ENCODE data around the gene ZNF611.
A peak's percentile ranks its signal among the peaks of the same experiment; 100 is the strongest.
"Not testable (repeated sequence)": the region's sequence is repeated elsewhere in the genome, so short reads cannot be mapped to it uniquely, and the experiment has no call there.

The ZNF611 gene

GRCh38 chr19:52716522-52716921, 18.3 kb downstream of the ZNF611 start:
- no peak for DNase-seq (ENCODE audit: low read depth)

- not testable (repeated sequence) for DNase-seq (ENCODE audit: low read depth)
Measured at GRCh38 chr19:52715902-52716301, 18.9 kb downstream of the ZNF611 start.

GRCh38 chr19:52715330-52715729, 19.5 kb downstream of the ZNF611 start:
- DNase-seq (ENCODE audit: low read depth), result not testable (repeated sequence)

GRCh38 chr19:52713051-52713450, 21.8 kb downstream of the ZNF611 start:
- not testable (repeated sequence) for DNase-seq (ENCODE audit: low read depth)

- not testable (repeated sequence) for DNase-seq (ENCODE audit: low read depth)
Measured at GRCh38 chr19:52711661-52712060, 23.2 kb downstream of the ZNF611 start.

GRCh38 chr19:52710538-52710937, 24.3 kb downstream of the ZNF611 start:
- DNase-seq (ENCODE audit: low read depth), result no peak

GRCh38 chr19:52705615-52706014, 29.2 kb downstream of the ZNF611 start:
- DNase-seq (ENCODE audit: low read depth), result not testable (repeated sequence)

GRCh38 chr19:52703917-52704316, 30.9 kb downstream of the ZNF611 start:
- DNase-seq (ENCODE audit: low read depth), result no peak

GRCh38 chr19:52700673-52701072, 34.2 kb downstream of the ZNF611 start:
- no peak for DNase-seq (ENCODE audit: low read depth)

- DNase-seq (ENCODE audit: low read depth), result not testable (repeated sequence)
Measured at GRCh38 chr19:52699555-52699954, 35.3 kb downstream of the ZNF611 start.

- no peak for DNase-seq (ENCODE audit: low read depth)
Measured at GRCh38 chr19:52695996-52696395, 38.8 kb downstream of the ZNF611 start.

- DNase-seq (ENCODE audit: low read depth), result no peak
Measured at GRCh38 chr19:52694921-52695320, 39.9 kb downstream of the ZNF611 start.

GRCh38 chr19:52694281-52694680, 40.6 kb downstream of the ZNF611 start:
- DNase-seq (ENCODE audit: low read depth), result not testable (repeated sequence)

GRCh38 chr19:52692431-52693008, 42.3 kb downstream of the ZNF611 start:
- no peak for DNase-seq (ENCODE audit: low read depth)

GRCh38 chr19:52691737-52692136, 43.1 kb downstream of the ZNF611 start:
- DNase-seq (ENCODE audit: low read depth), result no peak

- DNase-seq (ENCODE audit: low read depth), result no peak
Measured at GRCh38 chr19:52691215-52691610, 43.6 kb downstream of the ZNF611 start.

GRCh38 chr19:52690369-52691214, 44.3 kb downstream of the ZNF611 start:
- DNase-seq (ENCODE audit: low read depth), result peak; percentile 86

- DNase-seq (ENCODE audit: low read depth), result no peak
Measured at GRCh38 chr19:52689843-52690368, 44.9 kb downstream of the ZNF611 start.

GRCh38 chr19:52688925-52689796, 45.7 kb downstream of the ZNF611 start:
- DNase-seq (ENCODE audit: low read depth), result not testable (repeated sequence)

- DNase-seq (ENCODE audit: low read depth), result no peak
Measured at GRCh38 chr19:52688335-52688734, 46.5 kb downstream of the ZNF611 start.

GRCh38 chr19:52687684-52688083, 47.2 kb downstream of the ZNF611 start:
- no peak for DNase-seq (ENCODE audit: low read depth)

- no peak for DNase-seq (ENCODE audit: low read depth)
Measured at GRCh38 chr19:52685811-52686210, 49.0 kb downstream of the ZNF611 start.
